Adrenal gland (tissue), 12 donors: Measurements from ENCODE around the gene WDR86. TPM values are rescaled to one million over a fixed set of nuclear protein-coding genes. Genes with fewer than 3 reads are reported as not detected.
A peak's percentile ranks its signal among the peaks of the same experiment; 100 is the strongest.

Experiments
- DNase-seq, 7 donors: peaks; one replicate each; pipeline ENCODE4 v3.0.0-alpha.2; 2019 to 2020
- H3K27ac ChIP-seq, 5 donors: fragments of 200-600 bp; sonication (generic) in 4 of 5; 1 replicate in 3 of 5; 2 replicates in 2 of 5; pipeline versions ENCODE4 v1.5.1 to v1.8.0; 2016 to 2020; ENCODE audit warnings: mild to moderate bottlenecking in 1 of 5
- H3K27me3 ChIP-seq: fragments of 200-600 bp; 2 replicates; pipeline ENCODE4 v1.8.0; 2021
- H3K36me3 ChIP-seq, 2 donors: fragments of 200-600 bp; replicated peaks in 1 of 2; 1 replicate in 1 of 2; 2 replicates in 1 of 2; pipeline versions ENCODE4 v1.5.1 to v1.8.0; 2018 to 2022
- H3K4me1 ChIP-seq, 2 donors: fragments of 200-600 bp; replicated peaks in 1 of 2; 1 replicate in 1 of 2; 2 replicates in 1 of 2; pipeline versions ENCODE4 v1.5.1 to v1.8.0; 2018 to 2021
- H3K4me3 ChIP-seq, 4 donors: fragments of 200-600 bp; sonication (generic) in 3 of 4; one replicate each; pipeline ENCODE4 v1.5.1; 2016 to 2018
- H3K9me3 ChIP-seq, 3 donors: fragments of 200-600 bp; sonication (generic) in 1 of 3; replicated peaks in 1 of 3; 1 replicate in 2 of 3; 2 replicates in 1 of 3; pipeline versions ENCODE4 v1.5.1 to v1.8.0; 2016 to 2021
- CTCF ChIP-seq, 6 experiments: fragments of 450-650 bp in 4 of 6; fragments of 200-600 bp in 2 of 6; sonication (generic) in 1 of 6; IDR thresholded peaks; 1 replicate in 5 of 6; 2 replicates in 1 of 6; pipeline versions ENCODE4 v1.5.1 to v1.8.0; 2016 to 2021; ENCODE audit warnings: antibody characterized with exemption in 6 of 6, mild to moderate bottlenecking in 2 of 6, moderate library complexity in 1 of 6
- POLR2A ChIP-seq, 2 donors: fragments of 450-650 bp; IDR thresholded peaks; one replicate each; pipeline ENCODE4 v1.6.1; 2017; ENCODE audit warnings: antibody characterized with exemption in 2 of 2, mild to moderate bottlenecking in 2 of 2, moderate library complexity in 1 of 2
- WGBS, 4 donors: extraction: QIAGEN DNeasy Blood & Tissue Kit in 2 of 4; methylation state at CpG; one replicate each; pipeline versions ENCODE4 v1.1.5 to v1.1.7; 2013 to 2017; 5-methylcytosine and 5-hydroxymethylcytosine counted together
- intact Hi-C, 2 donors: fragments of 100-400 bp; cut with DNase I; formaldehyde crosslinking; loops; one replicate each; pipeline versions ENCODE4 v1.14.1 to v1.15.0; 2022 to 2023
- polyA plus RNA-seq, 3 donors: library from polyadenylated mRNA; stranded (reverse); fragments of 200-250 nt in 2 of 3; fragments of 350-450 nt in 1 of 3; fragmentation: Illumina TruSeq in 1 of 3; extraction: RNeasy Lipid Tissue Mini Kit (QIAGEN cat#74804) in 1 of 3; gene quantifications; one replicate each; pipeline ENCODE4 v1.2.3, GENCODE V29; 2013 to 2014
- total RNA-seq, 9 donors: library from RNA; depleted of rRNA in 4 of 9; stranded (reverse); fragments of >200 nt in 4 of 9; fragments of 120-200 nt in 1 of 9; fragmentation: NEBNext Ultra II Directional in 1 of 9; extraction: Animal tissue kit (Norgen Biotek cat#: 25700) in 1 of 9; gene quantifications; one replicate each; pipeline versions ENCODE4 v1.1.0 to v1.2.4, GENCODE V29; 2013 to 2023
- donor health status: healthy with polysubstance abuse.
- donor health status: Bipolar disorder and iron deficiency.
- donor health status: DM: yes; HTN: yes; CAD: no.
- donor health status: DM: no; HTN: no; CAD: no.
- donor health status: DM: no; HTN: no; CAD: no.
- donor health status: DM: yes; HTN: yes; CAD: no.

Gene WDR86
- total and polyA plus RNA-seq, 12 donors: 1.4 to 16.7 (median 5.5) TPM; not detected in 1

- no peaks in the 10 kb centered on the region for H3K9me3 ChIP-seq
- no peak for DNase-seq
- peak overlapping the region in 1 of 5 donors; percentile 25 for H3K27ac ChIP-seq
- no peak for TF ChIP-seq POLR2A (IDR thresholded peaks at IDR 0.05)
- no peak for TF ChIP-seq CTCF (IDR thresholded peaks at IDR 0.05)
- peaks cover 8 to 15% of the 10 kb centered on the region in 2 donors for H3K4me1 ChIP-seq
- no peaks in the 10 kb centered on the region for H3K36me3 ChIP-seq
- H3K4me3 ChIP-seq: no peak overlapping the region
- peaks cover 37% of the 10 kb centered on the region for H3K27me3 ChIP-seq
- WGBS, 4 donors: 76 to 89% (median 85%) methylated on average over 6 to 9 of the region's 9 CpGs
- intact Hi-C loops: no loop called here
These were observed 2.8 kb downstream of the WDR86 start for GRCh38 chr7:151406886-151407583.

GRCh38 chr7:151406051-151406875 lies 3.6 kb downstream of the WDR86 start:
- H3K9me3 ChIP-seq: no peaks in the 10 kb centered on the region
- H3K27ac ChIP-seq: no peak overlapping the region
- intact Hi-C loops: no loop called here
- DNase-seq: no peak
- H3K36me3 ChIP-seq: no peaks in the 10 kb centered on the region
- peaks cover 30% of the 10 kb centered on the region for H3K27me3 ChIP-seq
- H3K4me3 ChIP-seq: no peak overlapping the region
- 89 to 94% (median 91%) methylated on average over 21 to 24 of the region's 24 CpGs for WGBS, 4 donors
- H3K4me1 ChIP-seq: peaks cover 8 to 15% of the 10 kb centered on the region in 2 donors
- TF ChIP-seq CTCF (IDR thresholded peaks at IDR 0.05) (no peak), POLR2A (IDR thresholded peaks at IDR 0.05) (no peak)

- Histone ChIP-seq H3K4me3 (no peak overlapping the region), H3K27me3 (peaks cover 24% of the 10 kb centered on the region), H3K4me1 (peaks cover 8 to 15% of the 10 kb centered on the region in 2 donors), H3K9me3 (no peaks in the 10 kb centered on the region), H3K27ac (peak overlapping the region in 1 of 5 donors; percentile 85), H3K36me3 (no peaks in the 10 kb centered on the region)
- intact Hi-C loops: no loop called here
- no peak for TF ChIP-seq CTCF (IDR thresholded peaks at IDR 0.05)
- TF ChIP-seq POLR2A (IDR thresholded peaks at IDR 0.05): no peak
- DNase-seq: no peak
- 90 to 95% (median 94%) methylated on average over 9 to 10 of the region's 10 CpGs for WGBS, 4 donors
These were observed 4.2 kb downstream of the WDR86 start for GRCh38 chr7:151405588-151405987.

- H3K4me1 ChIP-seq: peaks cover 8 to 10% of the 10 kb centered on the region in 2 donors
- H3K36me3 ChIP-seq: no peaks in the 10 kb centered on the region
- peak overlapping the region in 1 of 5 donors; percentile 85 for H3K27ac ChIP-seq
- no peak for DNase-seq
- TF ChIP-seq POLR2A (IDR thresholded peaks at IDR 0.05): no peak
- TF ChIP-seq CTCF (IDR thresholded peaks at IDR 0.05): no peak
- WGBS, 4 donors: 71 to 86% (median 80%) methylated on average over 5 to 9 of the region's 9 CpGs
- H3K4me3 ChIP-seq: no peak overlapping the region
- intact Hi-C loops: no loop called here
- H3K27me3 ChIP-seq: peaks cover 18% of the 10 kb centered on the region
- H3K9me3 ChIP-seq: no peaks in the 10 kb centered on the region
These were observed 4.8 kb downstream of the WDR86 start for GRCh38 chr7:151405056-151405455.
